HepG2 (cell line): ENCODE data around the gene YY1. TPM values are rescaled to one million over a fixed set of nuclear protein-coding genes. Genes with fewer than 3 reads are reported as not detected.
A peak's percentile ranks its signal among the peaks of the same experiment; 100 is the strongest.
"Not testable (repeated sequence)": the region's sequence is repeated elsewhere in the genome, so short reads cannot be mapped to it uniquely, and the experiment has no call there.

Experiments used
- ATAC-seq: fragments of 200-7000 bp; cut with Tn5 transposase; 3 replicates; pipeline ENCODE4 v1.9.1; 2020; ENCODE audit warnings: mild to moderate bottlenecking, moderate library complexity
- BruUV-seq: library from RNA; stranded (reverse); fragments of 400-500 nt; replicated peaks from 2 replicates; lab custom pipeline; 2021; lab: Mats Ljungman, UMichigan
- CTCF ChIA-PET: fragments of 300-600 bp; formaldehyde crosslinking; extraction: SDS; loops from one replicate; lab custom pipeline; 2021; ENCODE audit warnings: low total read pairs, inconsistent platforms, low intra/inter-chr PET ratio; lab: Yijun Ruan, JAX
- POLR2A ChIA-PET: fragments of 350-600 bp; sonication (Branson Sonifier 250); formaldehyde crosslinking; loops from one replicate; lab custom pipeline; 2020; ENCODE audit warnings: antibody characterized with exemption, inconsistent platforms; lab: Yijun Ruan, JAX
- DNase-seq: peaks from one replicate; pipeline ENCODE4 v3.0.0-alpha.2; 2015; ENCODE audit warnings: low spot score
- FAIRE-seq: peaks from 3 replicates; lab custom pipeline; 2011; peaks lifted over from hg19 to GRCh38; lab: Jason Lieb, UNC
- H2AFZ ChIP-seq: one replicate; pipeline ENCODE4 v1.6.1; 2011; ENCODE audit warnings: low read length, inconsistent platforms
- H3K27ac ChIP-seq: fragments of 300-600 bp; 3 replicates; pipeline ENCODE4 v1.8.0; 2011; ENCODE audit warnings: mixed run types, mild to moderate bottlenecking, mixed read lengths, low read length, inconsistent platforms; ENCODE audit not compliant: insufficient read depth; ENCODE audit errors: extremely low read length
- H3K27me3 ChIP-seq, 2 experiments: fragments of 200-600 bp in 1 of 2; 2 replicates in 1 of 2; 3 replicates in 1 of 2; pipeline versions ENCODE4 v1.6.0 to v1.8.0; 2011; ENCODE audit warnings: low read length in 2 of 2, mild to moderate bottlenecking in 2 of 2, moderate library complexity in 2 of 2, inconsistent platforms in 1 of 2; ENCODE audit not compliant: insufficient read depth in 2 of 2, control insufficient read depth in 1 of 2
- H3K36me3 ChIP-seq, 2 experiments: fragments of 200-600 bp in 1 of 2; replicated peaks in 1 of 2; 2 replicates in 1 of 2; 3 replicates in 1 of 2; pipeline versions ENCODE4 v1.5.1 to v1.8.0; 2011; ENCODE audit warnings: low read length in 2 of 2, inconsistent platforms in 1 of 2; ENCODE audit not compliant: insufficient read depth in 2 of 2, control insufficient read depth in 1 of 2
- H3K4me1 ChIP-seq: 2 replicates; pipeline ENCODE4 v1.5.1; 2012; ENCODE audit warnings: low read length, inconsistent platforms; ENCODE audit not compliant: insufficient read depth
- H3K4me2 ChIP-seq: 2 replicates; pipeline ENCODE4 v1.6.0; 2011; ENCODE audit warnings: low read depth, low read length, inconsistent platforms
- H3K4me3 ChIP-seq, 3 experiments: fragments of 200-600 bp in 1 of 3; sonication (generic), shearing (Covaris generic) in 1 of 3; replicated peaks in 1 of 3; 2 replicates each; pipeline ENCODE4 v1.5.1; 2011 to 2016; ENCODE audit warnings: low read length in 3 of 3, inconsistent platforms in 2 of 3, low read depth in 2 of 3, mild to moderate bottlenecking in 2 of 3, control low read depth in 1 of 3, mixed read lengths in 1 of 3; ENCODE audit not compliant: insufficient read depth in 1 of 3
- H3K79me2 ChIP-seq: one replicate; pipeline ENCODE4 v1.6.1; 2011; ENCODE audit warnings: low read length, inconsistent platforms; ENCODE audit not compliant: insufficient read depth
- H3K9ac ChIP-seq: 2 replicates; pipeline ENCODE4 v1.6.0; 2011; ENCODE audit warnings: mild to moderate bottlenecking, low read depth, low read length, inconsistent platforms; ENCODE audit not compliant: insufficient read depth
- H3K9me3 ChIP-seq: 2 replicates; pipeline ENCODE4 v1.5.1; 2012; ENCODE audit warnings: mild to moderate bottlenecking, low read length
- H4K20me1 ChIP-seq: 2 replicates; pipeline ENCODE4 v1.6.0; 2011; ENCODE audit warnings: inconsistent platforms, mild to moderate bottlenecking, low read length, moderate library complexity; ENCODE audit not compliant: insufficient read depth
- AKNA ChIP-seq: sonication (generic); formaldehyde crosslinking; IDR thresholded peaks from 2 replicates; pipeline ENCODE4 v1.4.0; 2020; ENCODE audit warnings: missing genetic modification reagents, borderline replicate concordance
- ARNTL ChIP-seq: sonication (generic); formaldehyde crosslinking; IDR thresholded peaks from 2 replicates; pipeline ENCODE4 v1.4.0; 2020; ENCODE audit warnings: mild to moderate bottlenecking, missing genetic modification reagents
- NAIF1 ChIP-seq: sonication (generic); formaldehyde crosslinking; IDR thresholded peaks from 2 replicates; pipeline ENCODE4 v1.5.0; 2020; ENCODE audit warnings: mild to moderate bottlenecking, missing genetic modification reagents, borderline replicate concordance
- NFIC ChIP-seq: IDR thresholded peaks from 2 replicates; pipeline ENCODE4 v1.6.1; 2012; ENCODE audit warnings: mild to moderate bottlenecking, low read length, inconsistent platforms
- SP5 ChIP-seq: IDR thresholded peaks from 2 replicates; pipeline ENCODE4 v1.6.1; 2016; ENCODE audit warnings: low read depth, borderline replicate concordance
- ZBTB8A ChIP-seq: sonication (generic); formaldehyde crosslinking; IDR thresholded peaks from 2 replicates; pipeline ENCODE4 v1.4.0; 2020; ENCODE audit warnings: mild to moderate bottlenecking, low read depth, missing genetic modification reagents, borderline replicate concordance
- ZNF292 ChIP-seq: sonication (generic); formaldehyde crosslinking; IDR thresholded peaks from 2 replicates; pipeline ENCODE4 v1.8.1; 2022; ENCODE audit warnings: mild to moderate bottlenecking, low read depth, missing genetic modification reagents, borderline replicate concordance
- WGBS: methylation state at CpG from one replicate; pipeline ENCODE4 v1.1.6; 2017; ENCODE audit warnings: low lambda C conversion rate; 5-methylcytosine and 5-hydroxymethylcytosine counted together
- in situ Hi-C: cut with HindIII; loops from 2 replicates; pipeline ENCODE4 v1.10.0; 2017; ENCODE audit warnings: low pct_unique_long_range_greater_than_20kb; ENCODE audit not compliant: extremely low pct_ligation_motif_present
- intact Hi-C: fragments of 100-400 bp; cut with micrococcal nuclease; formaldehyde crosslinking; loops from one replicate; pipeline ENCODE4 v1.10.0; 2022; ENCODE audit not compliant: unreplicated experiment
- polyA plus RNA-seq, 8 experiments: library from polyadenylated mRNA; depleted of rRNA in 3 of 8; stranded (reverse) in 7 of 8; unstranded in 1 of 8; fragments of >200 nt; fragmentation: Illumina TruSeq in 4 of 8; extraction: Trizol in 4 of 8; gene quantifications; 2 replicates each; pipeline versions ENCODE4 v1.2.1 to v1.2.3, GENCODE V29; 2011 to 2016; ENCODE audit warnings: low read depth in 4 of 8, missing spikeins in 1 of 8, mixed read lengths in 1 of 8; ENCODE audit not compliant: insufficient read depth in 1 of 8
- total RNA-seq, 5 experiments: library from RNA; depleted of rRNA; stranded (reverse); fragments of >200 nt; fragmentation: Illumina TruSeq; extraction: Trizol; gene quantifications; 2 replicates each; pipeline ENCODE4 v1.2.3, GENCODE V29; 2016; ENCODE audit warnings: low read depth in 1 of 5
- TF ChIP-seq, protein P1 (sequence below): sonication (generic); formaldehyde crosslinking; IDR thresholded peaks from 2 replicates; pipeline ENCODE4 v1.4.0; 2020; ENCODE audit warnings: missing genetic modification reagents
- TF ChIP-seq, protein P2 (sequence below): sonication (generic); formaldehyde crosslinking; IDR thresholded peaks from 2 replicates; pipeline ENCODE4 v1.5.0; 2020; ENCODE audit warnings: mild to moderate bottlenecking, low read depth, missing genetic modification reagents, borderline replicate concordance

Gene YY1
- total and polyA plus RNA-seq, 2 of the 13 experiments (the other 11 are each of a cell fraction or from before 2014, with no cell fraction given), result 29.4 to 68.1 TPM

GRCh38 chr14:100312110-100312876 is 73.3 kb downstream of the YY1 start:
- POLR2A ChIA-PET, H4K20me1 ChIP-seq, H3K27ac ChIP-seq, H3K79me2 ChIP-seq, FAIRE-seq, H2AFZ ChIP-seq, H3K4me3 ChIP-seq, BruUV-seq, DNase-seq, H3K9ac ChIP-seq, CTCF ChIA-PET, ATAC-seq, intact Hi-C loops, H3K36me3 ChIP-seq, H3K9me3 ChIP-seq, in situ Hi-C loops: not testable (repeated sequence)
- WGBS, result 16% methylated on average over 13 of the region's 18 CpGs
- Histone ChIP-seq H3K4me2 (peak overlapping the region; percentile 23; the same call in 1 of the 2 replicates), H3K4me1 (peaks cover 51% of the 10 kb centered on the region), H3K27me3 (peaks cover 1 to 26% of the 10 kb centered on the region in 2 experiments; a peak in 4 of 5 replicates)

- peaks cover 1 to 26% of the 10 kb centered on the region in 2 experiments; a peak in 4 of 5 replicates for H3K27me3 ChIP-seq
- CTCF ChIA-PET, result no interaction called here
- TF ChIP-seq ZNF292 (CRISPR knock-in tag) (no peak), ARNTL (CRISPR knock-in tag) (no peak), NFIC (no peak), ZBTB8A (CRISPR knock-in tag) (no peak), NAIF1 (CRISPR knock-in tag) (no peak), SP5 (CRISPR knock-in tag) (no peak), AKNA (no peak)
- TF ChIP-seq, protein P1, sequence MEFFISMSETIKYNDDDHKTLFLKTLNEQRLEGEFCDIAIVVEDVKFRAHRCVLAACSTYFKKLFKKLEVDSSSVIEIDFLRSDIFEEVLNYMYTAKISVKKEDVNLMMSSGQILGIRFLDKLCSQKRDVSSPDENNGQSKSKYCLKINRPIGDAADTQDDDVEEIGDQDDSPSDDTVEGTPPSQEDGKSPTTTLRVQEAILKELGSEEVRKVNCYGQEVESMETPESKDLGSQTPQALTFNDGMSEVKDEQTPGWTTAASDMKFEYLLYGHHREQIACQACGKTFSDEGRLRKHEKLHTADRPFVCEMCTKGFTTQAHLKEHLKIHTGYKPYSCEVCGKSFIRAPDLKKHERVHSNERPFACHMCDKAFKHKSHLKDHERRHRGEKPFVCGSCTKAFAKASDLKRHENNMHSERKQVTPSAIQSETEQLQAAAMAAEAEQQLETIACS, result no peak
- TF ChIP-seq, protein P2, sequence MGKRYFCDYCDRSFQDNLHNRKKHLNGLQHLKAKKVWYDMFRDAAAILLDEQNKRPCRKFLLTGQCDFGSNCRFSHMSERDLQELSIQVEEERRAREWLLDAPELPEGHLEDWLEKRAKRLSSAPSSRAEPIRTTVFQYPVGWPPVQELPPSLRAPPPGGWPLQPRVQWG (CRISPR knock-in tag), result no peak
These were observed 74.0 kb downstream of the YY1 start for GRCh38 chr14:100312877-100313400.

More at GRCh38 chr14:100312877-100313400, 74.0 kb downstream of the YY1 start:
- intact Hi-C loops (no loop called here), in situ Hi-C loops (no loop called here)
- Histone ChIP-seq H3K4me2 (peak overlapping the region; percentile 23; the same call in 1 of the 2 replicates), H3K9ac (no peak overlapping the region), H3K79me2 (no peaks in the 10 kb centered on the region), H2AFZ (no peak overlapping the region), H3K9me3 (no peaks in the 10 kb centered on the region), H3K27ac (no peak overlapping the region), H3K36me3 (no peaks in the 10 kb centered on the region), H3K4me1 (peaks cover 51% of the 10 kb centered on the region), H4K20me1 (no peaks in the 10 kb centered on the region), H3K4me3 (no peak overlapping the region)
- BruUV-seq, result no TSS peak
- ATAC-seq, result no peak
- POLR2A ChIA-PET, result interaction anchor here (1.0 kb wide), 1 partner anchor 9 kb away, joined by 4 read pairs; no protein-coding TSS in a partner anchor
- no peak for DNase-seq
- 31% methylated on average over 8 of the region's 10 CpGs for WGBS
- FAIRE-seq, result no peak
